Smooth muscle cell (in vitro differentiated cells): ENCODE results near the gene BRD9. TPM values are rescaled to one million over a fixed set of nuclear protein-coding genes. Genes with fewer than 3 reads are reported as not detected.
"Not testable (repeated sequence)": the region's sequence is repeated elsewhere in the genome, so short reads cannot be mapped to it uniquely, and the experiment has no call there.

Experiments used
- DNase-seq: peaks from one replicate; lab custom pipeline; 2025; ENCODE audit not compliant: unreplicated experiment; lab: John Stamatoyannopoulos, UW
- H2AFZ ChIP-seq: fragments of 200-600 bp; sonication (generic); 2 replicates; pipeline ENCODE4 v1.6.0; 2016; ENCODE audit warnings: antibody characterized with exemption, low read depth, mild to moderate bottlenecking
- H3F3A ChIP-seq: fragments of 200-600 bp; sonication (generic); 2 replicates; pipeline ENCODE4 v1.6.0; 2017; ENCODE audit warnings: antibody characterized with exemption, low read depth
- H3K27ac ChIP-seq: fragments of 200-600 bp; sonication (generic); 2 replicates; pipeline ENCODE4 v1.5.1; 2016; ENCODE audit warnings: low read depth, mild to moderate bottlenecking
- H3K27me3 ChIP-seq: fragments of 200-600 bp; sonication (generic); 2 replicates; pipeline ENCODE4 v1.6.1; 2016; ENCODE audit warnings: low read depth, mild to moderate bottlenecking
- H3K36me3 ChIP-seq: fragments of 200-600 bp; sonication (generic); 2 replicates; pipeline ENCODE4 v1.5.1; 2016; ENCODE audit warnings: low read depth
- H3K4me1 ChIP-seq: fragments of 200-600 bp; sonication (generic); 2 replicates; pipeline ENCODE4 v1.5.1; 2016; ENCODE audit warnings: low read depth
- H3K4me2 ChIP-seq: fragments of 200-600 bp; sonication (generic); 2 replicates; pipeline ENCODE4 v1.6.0; 2016; ENCODE audit warnings: mild to moderate bottlenecking
- H3K4me3 ChIP-seq: fragments of 200-600 bp; sonication (generic); 2 replicates; pipeline ENCODE4 v1.5.1; 2016; ENCODE audit warnings: mild to moderate bottlenecking
- H3K79me2 ChIP-seq: fragments of 200-600 bp; sonication (generic); 2 replicates; pipeline ENCODE4 v1.6.0; 2016; ENCODE audit warnings: low read depth, mild to moderate bottlenecking
- H3K9ac ChIP-seq: fragments of 200-600 bp; sonication (generic); 2 replicates; pipeline ENCODE4 v1.6.0; 2016; ENCODE audit warnings: low read depth
- H3K9me3 ChIP-seq: fragments of 200-600 bp; sonication (generic); replicated peaks from 2 replicates; pipeline ENCODE4 v1.5.1; 2016; ENCODE audit warnings: low read depth
- H4K20me1 ChIP-seq: fragments of 200-600 bp; sonication (generic); 2 replicates; pipeline ENCODE4 v1.6.0; 2016; ENCODE audit warnings: low read depth
- WGBS: methylation state at CpG from one replicate; pipeline ENCODE4 v1.1.7; 2016; ENCODE audit warnings: low lambda C conversion rate; 5-methylcytosine and 5-hydroxymethylcytosine counted together
- polyA plus RNA-seq: library from polyadenylated mRNA; unstranded; fragments of >200 nt; fragmentation: Nextera tagmentation; extraction: Ambion mirVana; gene quantifications from 2 replicates; pipeline ENCODE4 v1.2.1, GENCODE V29; 2016
- total RNA-seq: library from RNA; depleted of rRNA; stranded (reverse); fragments of >200 nt; gene quantifications from 2 replicates; pipeline ENCODE4 v1.2.3, GENCODE V29; 2014
- TF ChIP-seq, protein P1 (sequence below): fragments of 200-600 bp; sonication (generic); IDR thresholded peaks from 2 replicates; pipeline ENCODE4 v1.5.1; 2017; ENCODE audit warnings: borderline replicate concordance, mild to moderate bottlenecking, antibody characterized with exemption; ENCODE audit not compliant: insufficient read depth, poor library complexity, severe bottlenecking

The BRD9 gene
- total and polyA plus RNA-seq, 2 experiments from 2014 or later = 17.1 to 17.8 TPM

DNA sequence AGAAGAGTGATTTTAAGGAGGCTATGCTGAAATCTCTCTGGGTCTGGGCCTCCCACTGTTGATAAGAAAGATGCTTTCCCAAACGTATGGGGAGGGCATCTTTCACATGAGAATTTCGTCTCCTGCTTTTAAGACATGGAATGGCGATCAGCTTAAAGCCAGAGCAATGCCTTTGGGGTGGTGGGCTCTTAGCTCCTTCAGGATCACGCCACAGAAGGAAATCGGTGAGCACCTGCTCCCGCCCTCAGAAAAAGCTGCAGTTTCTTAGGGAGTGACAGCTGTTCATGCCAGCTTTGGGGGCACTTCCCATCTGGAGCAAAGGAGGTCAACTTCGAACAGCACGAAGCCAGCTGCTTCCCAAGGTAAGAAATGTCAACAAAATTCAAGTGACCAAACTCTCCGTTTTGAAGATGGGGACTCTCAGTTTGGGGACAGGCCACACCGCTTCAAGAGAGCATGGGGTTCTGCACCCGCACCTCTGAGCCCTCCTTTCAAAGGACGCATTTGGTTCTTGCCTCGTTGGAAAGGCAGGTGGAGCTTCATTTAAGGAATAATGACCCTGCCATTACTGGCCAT, 39.1 kb upstream of the BRD9 start:
- Histone ChIP-seq H3K4me1 (peaks cover under 1% of the 10 kb centered on the region), H3K9me3 (no peaks in the 10 kb centered on the region), H3K4me3 (no peak overlapping the region), H3K79me2 (no peaks in the 10 kb centered on the region), H3K4me2 (no peak overlapping the region), H3K27me3 (peaks cover 8% of the 10 kb centered on the region), H3F3A (no peaks in the 10 kb centered on the region), H2AFZ (no peak overlapping the region), H3K27ac (no peak overlapping the region), H4K20me1 (no peaks in the 10 kb centered on the region), H3K36me3 (no peaks in the 10 kb centered on the region), H3K9ac (no peak overlapping the region)
- WGBS = 84% methylated on average over 13 of the region's 13 CpGs
- TF ChIP-seq, protein P1, sequence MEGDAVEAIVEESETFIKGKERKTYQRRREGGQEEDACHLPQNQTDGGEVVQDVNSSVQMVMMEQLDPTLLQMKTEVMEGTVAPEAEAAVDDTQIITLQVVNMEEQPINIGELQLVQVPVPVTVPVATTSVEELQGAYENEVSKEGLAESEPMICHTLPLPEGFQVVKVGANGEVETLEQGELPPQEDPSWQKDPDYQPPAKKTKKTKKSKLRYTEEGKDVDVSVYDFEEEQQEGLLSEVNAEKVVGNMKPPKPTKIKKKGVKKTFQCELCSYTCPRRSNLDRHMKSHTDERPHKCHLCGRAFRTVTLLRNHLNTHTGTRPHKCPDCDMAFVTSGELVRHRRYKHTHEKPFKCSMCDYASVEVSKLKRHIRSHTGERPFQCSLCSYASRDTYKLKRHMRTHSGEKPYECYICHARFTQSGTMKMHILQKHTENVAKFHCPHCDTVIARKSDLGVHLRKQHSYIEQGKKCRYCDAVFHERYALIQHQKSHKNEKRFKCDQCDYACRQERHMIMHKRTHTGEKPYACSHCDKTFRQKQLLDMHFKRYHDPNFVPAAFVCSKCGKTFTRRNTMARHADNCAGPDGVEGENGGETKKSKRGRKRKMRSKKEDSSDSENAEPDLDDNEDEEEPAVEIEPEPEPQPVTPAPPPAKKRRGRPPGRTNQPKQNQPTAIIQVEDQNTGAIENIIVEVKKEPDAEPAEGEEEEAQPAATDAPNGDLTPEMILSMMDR = no peak
- DNase-seq = no peak

DNA sequence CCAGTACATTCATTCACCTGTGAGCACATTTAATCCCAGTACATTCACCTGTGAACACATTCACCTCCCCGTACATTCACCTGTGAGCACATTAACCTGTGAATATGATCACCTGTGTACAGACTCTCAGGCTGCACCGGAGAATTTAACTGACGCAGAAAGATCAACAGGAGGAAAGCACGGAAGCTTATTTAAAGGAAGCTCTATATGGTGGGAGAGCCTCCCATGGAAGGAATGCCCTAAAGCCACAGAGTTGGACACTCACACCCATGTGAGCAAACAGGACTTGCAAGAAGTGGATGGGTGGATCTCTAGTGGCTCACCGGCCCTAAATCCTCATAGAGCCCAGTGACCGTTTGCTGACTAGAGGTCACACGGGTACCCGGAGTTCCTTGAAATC, 38.3 kb upstream of the BRD9 start:
- no peak overlapping the region for H3K4me2 ChIP-seq
- H4K20me1 ChIP-seq = no peaks in the 10 kb centered on the region
- H3K9ac ChIP-seq = no peak overlapping the region
- no peak overlapping the region for H2AFZ ChIP-seq
- peaks cover 11% of the 10 kb centered on the region for H3K27me3 ChIP-seq
- no peaks in the 10 kb centered on the region for H3K9me3 ChIP-seq
- 74% methylated on average over 8 of the region's 8 CpGs for WGBS
- H3K79me2 ChIP-seq = no peaks in the 10 kb centered on the region
- peaks cover 5% of the 10 kb centered on the region for H3K4me1 ChIP-seq
- TF ChIP-seq, protein P1 = no peak
- no peaks in the 10 kb centered on the region for H3K36me3 ChIP-seq
- no peaks in the 10 kb centered on the region for H3F3A ChIP-seq
- no peak overlapping the region for H3K27ac ChIP-seq
- no peak overlapping the region for H3K4me3 ChIP-seq
- DNase-seq = no peak

DNA sequence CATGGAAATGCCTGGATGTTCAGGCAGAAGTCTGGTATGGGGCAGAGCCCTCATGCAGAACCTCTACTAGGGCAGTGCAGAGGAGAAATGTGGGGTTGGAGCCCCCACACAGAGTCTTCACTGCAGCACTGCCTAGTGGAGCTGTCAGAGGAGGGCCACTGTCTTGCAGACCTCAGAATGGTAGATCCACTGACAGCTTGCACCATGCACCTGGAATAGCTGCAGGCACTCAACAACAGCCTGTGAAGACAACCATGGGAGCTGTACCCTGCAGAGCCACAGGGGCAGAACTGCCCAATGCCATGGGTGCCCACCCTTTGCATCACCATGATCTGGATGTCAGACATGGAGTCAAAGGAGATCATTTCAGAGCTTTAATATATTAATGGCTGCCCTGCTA, 37.0 kb upstream of the BRD9 start:
- no peak overlapping the region for H3K4me2 ChIP-seq
- peaks cover 5% of the 10 kb centered on the region for H3K4me1 ChIP-seq
- DNase-seq = no peak
- no peaks in the 10 kb centered on the region for H4K20me1 ChIP-seq
- H3K27me3 ChIP-seq = peaks cover 23% of the 10 kb centered on the region
- no peak overlapping the region for H2AFZ ChIP-seq
- no peak overlapping the region for H3K9ac ChIP-seq
- H3K4me3 ChIP-seq = no peak overlapping the region
- H3F3A ChIP-seq = no peaks in the 10 kb centered on the region
- no peaks in the 10 kb centered on the region for H3K9me3 ChIP-seq
- H3K79me2 ChIP-seq = no peaks in the 10 kb centered on the region
- no peak overlapping the region for H3K27ac ChIP-seq
- no peaks in the 10 kb centered on the region for H3K36me3 ChIP-seq
- TF ChIP-seq, protein P1 = no peak

- not testable (repeated sequence) for H3K36me3 ChIP-seq, H3K9ac ChIP-seq, H3K4me1 ChIP-seq, H3K9me3 ChIP-seq, H2AFZ ChIP-seq, H4K20me1 ChIP-seq, H3F3A ChIP-seq, H3K4me2 ChIP-seq, H3K4me3 ChIP-seq, H3K27ac ChIP-seq, DNase-seq, H3K79me2 ChIP-seq
- peaks cover 23% of the 10 kb centered on the region for H3K27me3 ChIP-seq
Observed at GRCh38 chr5:929182-929581, 36.6 kb upstream of the BRD9 start.
